Smooth muscle cell (in vitro differentiated cells): Measurements from ENCODE around the gene GPX5. TPM values are rescaled to one million over a fixed set of nuclear protein-coding genes. Genes with fewer than 3 reads are reported as not detected.
A peak's percentile ranks its signal among the peaks of the same experiment; 100 is the strongest.
"Not testable (repeated sequence)": the region's sequence is repeated elsewhere in the genome, so short reads cannot be mapped to it uniquely, and the experiment has no call there.

Source experiments
- DNase-seq: peaks from one replicate; lab custom pipeline; 2025; ENCODE audit not compliant: unreplicated experiment; lab: John Stamatoyannopoulos, UW
- H2AFZ ChIP-seq: fragments of 200-600 bp; sonication (generic); 2 replicates; pipeline ENCODE4 v1.6.0; 2016; ENCODE audit warnings: antibody characterized with exemption, low read depth, mild to moderate bottlenecking
- H3F3A ChIP-seq: fragments of 200-600 bp; sonication (generic); 2 replicates; pipeline ENCODE4 v1.6.0; 2017; ENCODE audit warnings: antibody characterized with exemption, low read depth
- H3K27ac ChIP-seq: fragments of 200-600 bp; sonication (generic); 2 replicates; pipeline ENCODE4 v1.5.1; 2016; ENCODE audit warnings: low read depth, mild to moderate bottlenecking
- H3K27me3 ChIP-seq: fragments of 200-600 bp; sonication (generic); 2 replicates; pipeline ENCODE4 v1.6.1; 2016; ENCODE audit warnings: low read depth, mild to moderate bottlenecking
- H3K36me3 ChIP-seq: fragments of 200-600 bp; sonication (generic); 2 replicates; pipeline ENCODE4 v1.5.1; 2016; ENCODE audit warnings: low read depth
- H3K4me1 ChIP-seq: fragments of 200-600 bp; sonication (generic); 2 replicates; pipeline ENCODE4 v1.5.1; 2016; ENCODE audit warnings: low read depth
- H3K4me2 ChIP-seq: fragments of 200-600 bp; sonication (generic); 2 replicates; pipeline ENCODE4 v1.6.0; 2016; ENCODE audit warnings: mild to moderate bottlenecking
- H3K4me3 ChIP-seq: fragments of 200-600 bp; sonication (generic); 2 replicates; pipeline ENCODE4 v1.5.1; 2016; ENCODE audit warnings: mild to moderate bottlenecking
- H3K79me2 ChIP-seq: fragments of 200-600 bp; sonication (generic); 2 replicates; pipeline ENCODE4 v1.6.0; 2016; ENCODE audit warnings: low read depth, mild to moderate bottlenecking
- H3K9ac ChIP-seq: fragments of 200-600 bp; sonication (generic); 2 replicates; pipeline ENCODE4 v1.6.0; 2016; ENCODE audit warnings: low read depth
- H3K9me3 ChIP-seq: fragments of 200-600 bp; sonication (generic); replicated peaks from 2 replicates; pipeline ENCODE4 v1.5.1; 2016; ENCODE audit warnings: low read depth
- H4K20me1 ChIP-seq: fragments of 200-600 bp; sonication (generic); 2 replicates; pipeline ENCODE4 v1.6.0; 2016; ENCODE audit warnings: low read depth
- WGBS: methylation state at CpG from one replicate; pipeline ENCODE4 v1.1.7; 2016; ENCODE audit warnings: low lambda C conversion rate; 5-methylcytosine and 5-hydroxymethylcytosine counted together
- polyA plus RNA-seq: library from polyadenylated mRNA; unstranded; fragments of >200 nt; fragmentation: Nextera tagmentation; extraction: Ambion mirVana; gene quantifications from 2 replicates; pipeline ENCODE4 v1.2.1, GENCODE V29; 2016
- total RNA-seq: library from RNA; depleted of rRNA; stranded (reverse); fragments of >200 nt; gene quantifications from 2 replicates; pipeline ENCODE4 v1.2.3, GENCODE V29; 2014
- TF ChIP-seq, protein P1 (sequence below): fragments of 200-600 bp; sonication (generic); IDR thresholded peaks from 2 replicates; pipeline ENCODE4 v1.5.1; 2017; ENCODE audit warnings: borderline replicate concordance, mild to moderate bottlenecking, antibody characterized with exemption; ENCODE audit not compliant: insufficient read depth, poor library complexity, severe bottlenecking

Gene GPX5
- total and polyA plus RNA-seq, 2 experiments from 2014 or later = 9.5 to 12.8 TPM

DNA sequence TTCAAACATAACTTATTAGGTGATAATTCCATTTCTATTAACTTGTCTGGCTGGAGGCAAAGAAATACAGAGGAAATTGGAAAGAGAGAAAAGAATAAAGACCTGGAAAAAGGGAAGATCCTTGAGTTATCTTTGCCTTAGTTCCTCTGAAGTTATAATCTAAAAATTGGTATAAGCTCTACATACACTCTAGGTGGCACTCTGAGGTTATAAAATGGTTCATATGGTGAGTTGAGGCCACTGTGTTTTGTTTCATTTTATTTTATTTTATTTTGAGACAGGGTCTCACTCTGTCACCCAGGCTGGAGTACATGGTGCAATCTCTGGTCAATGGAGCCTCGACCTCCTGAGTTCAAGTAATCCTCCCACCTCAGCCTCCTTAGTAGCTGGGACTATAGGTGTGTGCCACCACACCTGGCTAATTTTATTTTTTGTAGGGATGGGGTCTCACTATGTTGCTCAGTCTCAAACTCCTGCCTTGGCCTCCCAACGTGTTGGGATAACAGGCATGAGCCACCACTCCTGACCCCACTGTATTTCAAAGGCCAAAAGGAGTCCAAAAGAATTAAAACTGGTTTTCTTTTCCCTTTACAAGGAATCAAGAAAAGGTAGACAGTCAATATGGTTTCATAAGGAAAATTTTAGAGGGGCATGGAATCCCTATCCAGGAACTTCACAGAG is 29.4 kb upstream of the GPX5 start:
- Histone ChIP-seq H4K20me1 (no peaks in the 10 kb centered on the region), H3K4me2 (no peak overlapping the region), H3K9me3 (no peaks in the 10 kb centered on the region), H3K4me3 (no peak overlapping the region), H3K4me1 (peaks cover 5% of the 10 kb centered on the region), H3F3A (no peaks in the 10 kb centered on the region), H3K79me2 (no peaks in the 10 kb centered on the region), H3K36me3 (no peaks in the 10 kb centered on the region), H2AFZ (no peak overlapping the region), H3K27ac (no peak overlapping the region), H3K27me3 (peaks cover 4% of the 10 kb centered on the region), H3K9ac (no peak overlapping the region)
- TF ChIP-seq, protein P1, sequence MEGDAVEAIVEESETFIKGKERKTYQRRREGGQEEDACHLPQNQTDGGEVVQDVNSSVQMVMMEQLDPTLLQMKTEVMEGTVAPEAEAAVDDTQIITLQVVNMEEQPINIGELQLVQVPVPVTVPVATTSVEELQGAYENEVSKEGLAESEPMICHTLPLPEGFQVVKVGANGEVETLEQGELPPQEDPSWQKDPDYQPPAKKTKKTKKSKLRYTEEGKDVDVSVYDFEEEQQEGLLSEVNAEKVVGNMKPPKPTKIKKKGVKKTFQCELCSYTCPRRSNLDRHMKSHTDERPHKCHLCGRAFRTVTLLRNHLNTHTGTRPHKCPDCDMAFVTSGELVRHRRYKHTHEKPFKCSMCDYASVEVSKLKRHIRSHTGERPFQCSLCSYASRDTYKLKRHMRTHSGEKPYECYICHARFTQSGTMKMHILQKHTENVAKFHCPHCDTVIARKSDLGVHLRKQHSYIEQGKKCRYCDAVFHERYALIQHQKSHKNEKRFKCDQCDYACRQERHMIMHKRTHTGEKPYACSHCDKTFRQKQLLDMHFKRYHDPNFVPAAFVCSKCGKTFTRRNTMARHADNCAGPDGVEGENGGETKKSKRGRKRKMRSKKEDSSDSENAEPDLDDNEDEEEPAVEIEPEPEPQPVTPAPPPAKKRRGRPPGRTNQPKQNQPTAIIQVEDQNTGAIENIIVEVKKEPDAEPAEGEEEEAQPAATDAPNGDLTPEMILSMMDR = peak; percentile 24
- DNase-seq = no peak
- 67% methylated on average over 2 of the region's 2 CpGs for WGBS

DNA sequence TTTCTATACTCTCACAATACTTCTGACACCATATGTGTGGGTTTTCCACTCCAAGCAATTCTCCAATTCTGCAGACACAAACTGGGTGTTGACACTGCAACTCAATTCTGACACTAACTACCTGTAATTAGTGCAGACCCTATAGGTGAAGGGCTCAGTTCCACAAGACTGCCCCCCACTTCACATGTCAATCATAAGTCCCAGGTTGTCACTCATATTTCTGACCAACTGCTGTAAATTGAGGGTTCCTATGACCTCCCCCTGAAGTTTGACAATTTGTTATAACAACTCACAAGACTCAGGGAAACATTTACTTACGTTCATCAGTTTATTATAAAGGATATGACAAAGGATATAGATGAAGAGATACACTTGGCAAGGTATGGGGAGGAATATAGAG is 28.4 kb upstream of the GPX5 start:
- TF ChIP-seq, protein P1 = no peak
- Histone ChIP-seq H3K9me3 (no peaks in the 10 kb centered on the region), H3K27me3 (peaks cover 4% of the 10 kb centered on the region), H3K79me2 (no peaks in the 10 kb centered on the region), H3K27ac (no peak overlapping the region), H3K4me2 (no peak overlapping the region), H2AFZ (no peak overlapping the region), H3F3A (no peaks in the 10 kb centered on the region), H3K9ac (no peak overlapping the region), H4K20me1 (no peaks in the 10 kb centered on the region), H3K4me1 (peaks cover 5% of the 10 kb centered on the region), H3K4me3 (no peak overlapping the region), H3K36me3 (no peaks in the 10 kb centered on the region)
- no peak for DNase-seq
- WGBS = 88% methylated on average over 1 of the region's 1 CpG

DNA sequence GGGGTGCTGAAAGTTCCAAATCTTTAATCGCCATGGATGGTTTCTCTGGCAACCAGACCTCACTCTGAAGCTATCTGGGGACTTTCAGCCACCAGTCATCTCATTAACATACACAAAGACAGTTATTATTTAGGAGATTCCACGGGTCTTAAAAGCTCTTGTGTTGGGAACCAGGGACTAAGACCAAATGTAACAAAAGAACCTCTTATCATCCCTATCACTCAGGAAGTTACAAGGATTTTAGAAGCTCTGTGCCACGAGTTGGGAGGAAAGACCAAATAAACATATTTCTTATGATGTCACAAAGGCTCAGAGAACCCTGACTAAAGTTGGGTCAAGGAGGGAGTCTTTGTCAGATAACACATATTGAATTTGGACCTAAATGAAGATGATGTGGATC is 27.8 kb upstream of the GPX5 start:
- Histone ChIP-seq H3K4me2 (no peak overlapping the region), H3K79me2 (no peaks in the 10 kb centered on the region), H3F3A (no peaks in the 10 kb centered on the region), H3K27me3 (peaks cover 4% of the 10 kb centered on the region), H3K9ac (no peak overlapping the region), H3K27ac (no peak overlapping the region), H3K4me3 (no peak overlapping the region), H3K4me1 (peaks cover 5% of the 10 kb centered on the region), H2AFZ (no peak overlapping the region), H3K36me3 (no peaks in the 10 kb centered on the region), H3K9me3 (no peaks in the 10 kb centered on the region), H4K20me1 (no peaks in the 10 kb centered on the region)
- TF ChIP-seq, protein P1 = no peak
- 23% methylated on average over 3 of the region's 3 CpGs for WGBS
- no peak for DNase-seq

DNA sequence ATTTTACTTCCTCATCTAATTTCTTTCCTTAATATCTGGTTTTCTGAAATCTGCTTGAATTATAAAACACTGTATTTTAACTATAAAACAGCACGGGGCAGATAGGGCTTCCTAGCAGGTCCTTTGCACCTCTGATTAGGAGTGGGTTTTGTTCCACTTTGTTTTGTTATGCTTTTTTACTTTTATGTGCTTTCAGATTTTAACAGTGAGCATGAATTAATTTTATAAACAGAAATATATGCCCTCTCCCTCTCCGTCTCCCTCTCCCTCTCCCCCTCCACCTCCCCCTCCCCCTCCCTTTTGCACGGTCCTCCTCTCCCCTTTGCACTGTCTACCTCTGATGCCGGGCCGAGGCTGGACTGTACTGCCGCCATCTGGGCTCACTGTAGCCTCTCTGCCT is 24.4 kb upstream of the GPX5 start:
- Histone ChIP-seq H3K27ac (no peak overlapping the region), H3K4me3 (no peak overlapping the region), H3K4me1 (peaks cover 5% of the 10 kb centered on the region), H3K36me3 (no peaks in the 10 kb centered on the region), H3K4me2 (no peak overlapping the region), H3F3A (no peaks in the 10 kb centered on the region), H3K79me2 (no peaks in the 10 kb centered on the region), H3K9me3 (no peaks in the 10 kb centered on the region), H4K20me1 (no peaks in the 10 kb centered on the region), H3K27me3 (no peaks in the 10 kb centered on the region), H3K9ac (no peak overlapping the region), H2AFZ (no peak overlapping the region)
- no peak for DNase-seq
- TF ChIP-seq, protein P1 = no peak
- 93% methylated on average over 1 of the region's 6 CpGs for WGBS

DNA sequence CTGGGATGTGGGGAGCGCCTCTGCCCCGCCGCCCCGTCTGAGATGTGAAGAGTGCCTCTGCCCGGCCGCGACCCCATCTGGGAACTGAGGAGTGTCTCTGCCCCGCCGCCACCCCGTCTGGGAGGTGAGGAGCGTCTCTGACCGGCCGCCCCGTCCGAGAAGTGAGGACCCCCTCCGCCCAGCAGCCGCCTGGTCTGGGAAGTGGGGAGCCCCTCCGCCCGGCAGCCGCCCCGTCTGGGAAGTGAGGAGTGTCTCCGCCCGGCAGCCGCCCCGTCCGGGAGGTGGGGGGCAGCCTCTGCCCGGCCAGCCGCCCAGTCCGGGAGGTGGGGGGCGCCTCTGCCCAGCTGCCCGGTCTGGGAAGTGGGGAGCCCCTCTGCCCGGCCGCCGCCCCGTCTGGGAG is 23.5 kb upstream of the GPX5 start:
- not testable (repeated sequence) for H3K27ac ChIP-seq, H3K36me3 ChIP-seq, H3K9me3 ChIP-seq, H3K27me3 ChIP-seq, H4K20me1 ChIP-seq, DNase-seq, H3F3A ChIP-seq, H3K4me2 ChIP-seq, H3K9ac ChIP-seq, H3K4me3 ChIP-seq, H3K79me2 ChIP-seq, H2AFZ ChIP-seq, H3K4me1 ChIP-seq
- 97% methylated on average over 12 of the region's 35 CpGs for WGBS
